RKO (cell line): ENCODE measurements around the gene SLC34A3.
"Not testable (repeated sequence)": the region's sequence is repeated elsewhere in the genome, so short reads cannot be mapped to it uniquely, and the experiment has no call there.

Source experiments
- DNase-seq: peaks from one replicate; pipeline ENCODE4 v3.0.0-alpha.2; 2016; ENCODE audit warnings: low spot score

SLC34A3 gene

DNA sequence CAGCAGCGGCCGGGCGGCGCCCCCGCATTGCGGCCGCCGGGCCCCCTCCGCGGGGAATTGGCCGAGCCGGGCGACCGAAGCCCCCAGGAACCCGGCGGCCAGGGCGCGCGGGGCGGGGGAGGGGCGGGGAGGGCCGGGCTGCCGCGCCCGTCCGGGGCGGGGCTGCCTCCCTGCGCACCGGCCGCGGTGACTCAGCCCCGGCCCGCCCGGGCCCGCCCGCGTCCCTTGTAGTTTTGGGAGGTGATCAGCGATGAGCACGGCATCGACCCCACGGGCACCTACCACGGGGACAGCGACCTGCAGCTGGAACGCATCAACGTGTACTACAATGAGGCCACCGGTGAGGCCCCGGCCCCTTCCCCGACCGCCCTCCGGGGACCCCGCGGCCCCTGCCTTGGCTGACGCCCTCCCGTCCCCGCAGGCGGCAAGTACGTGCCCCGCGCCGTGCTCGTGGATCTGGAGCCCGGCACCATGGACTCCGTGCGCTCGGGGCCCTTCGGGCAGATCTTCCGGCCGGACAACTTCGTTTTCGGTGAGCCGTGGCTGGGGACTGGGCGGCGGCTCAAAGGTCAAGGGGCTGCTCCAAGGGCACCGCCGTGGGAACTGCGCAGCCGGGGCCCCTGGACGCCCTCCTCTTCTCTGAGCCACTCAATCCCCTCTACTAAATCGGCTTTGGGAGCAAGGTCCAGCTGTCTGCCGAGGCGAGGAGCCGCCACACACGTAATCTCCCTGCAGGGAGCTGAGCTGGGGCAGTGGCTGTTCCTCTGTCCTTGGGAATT is 11.0 kb downstream of the SLC34A3 start:
- peak; percentile 84 for DNase-seq

- no peak for DNase-seq
These were observed 11.8 kb downstream of the SLC34A3 start for GRCh38 chr9:137242269-137243203.

DNA sequence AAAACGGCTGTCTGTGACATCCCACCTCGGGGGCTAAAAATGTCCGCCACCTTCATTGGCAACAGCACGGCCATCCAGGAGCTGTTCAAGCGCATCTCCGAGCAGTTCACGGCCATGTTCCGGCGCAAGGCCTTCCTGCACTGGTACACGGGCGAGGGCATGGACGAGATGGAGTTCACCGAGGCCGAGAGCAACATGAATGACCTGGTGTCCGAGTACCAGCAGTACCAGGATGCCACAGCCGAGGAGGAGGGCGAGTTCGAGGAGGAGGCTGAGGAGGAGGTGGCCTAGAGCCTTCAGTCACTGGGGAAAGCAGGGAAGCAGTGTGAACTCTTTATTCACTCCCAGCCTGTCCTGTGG is 12.5 kb downstream of the SLC34A3 start:
- not testable (repeated sequence) for DNase-seq

DNA sequence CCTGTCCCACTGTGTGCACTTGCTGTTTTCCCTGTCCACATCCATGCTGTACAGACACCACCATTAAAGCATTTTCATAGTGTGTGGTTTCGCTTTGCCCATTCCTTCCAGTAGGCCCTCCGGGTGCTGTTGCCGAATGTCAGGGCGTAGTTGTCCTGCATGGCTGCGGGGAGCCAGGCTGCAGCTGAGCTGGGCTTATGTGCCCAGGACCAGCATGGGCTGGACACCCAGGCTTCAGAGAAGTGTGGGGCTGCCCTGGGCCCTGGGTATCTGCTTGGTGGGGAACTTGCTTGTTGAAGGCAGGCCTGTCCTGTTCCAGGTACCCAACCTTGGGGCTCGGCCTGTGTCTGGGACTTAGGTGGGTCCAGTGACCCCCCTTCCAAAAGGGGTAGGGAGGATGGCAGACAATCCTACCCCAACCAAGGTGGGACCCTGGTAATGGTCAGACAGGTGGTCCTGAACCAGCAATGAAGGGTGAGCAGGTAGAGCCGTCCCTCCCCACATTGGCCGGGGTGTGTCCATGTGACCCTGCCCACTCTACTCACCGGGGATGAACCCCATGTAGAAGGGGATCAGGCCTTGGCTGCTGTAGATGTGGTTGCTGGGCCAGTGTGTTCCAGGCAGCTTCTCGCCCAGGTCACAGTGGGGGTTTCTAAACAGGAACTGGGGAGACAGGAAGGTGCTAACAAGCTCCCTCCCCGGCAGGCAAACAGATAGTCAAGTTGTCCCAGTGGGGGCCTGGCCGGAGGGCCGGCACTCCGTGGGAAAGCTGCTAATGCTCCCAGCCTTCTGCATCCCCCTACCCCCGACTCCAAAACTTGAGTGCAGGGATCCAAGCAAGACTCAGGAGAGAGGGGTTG is 13.2 kb downstream of the SLC34A3 start:
- DNase-seq: peak; percentile 68

DNA sequence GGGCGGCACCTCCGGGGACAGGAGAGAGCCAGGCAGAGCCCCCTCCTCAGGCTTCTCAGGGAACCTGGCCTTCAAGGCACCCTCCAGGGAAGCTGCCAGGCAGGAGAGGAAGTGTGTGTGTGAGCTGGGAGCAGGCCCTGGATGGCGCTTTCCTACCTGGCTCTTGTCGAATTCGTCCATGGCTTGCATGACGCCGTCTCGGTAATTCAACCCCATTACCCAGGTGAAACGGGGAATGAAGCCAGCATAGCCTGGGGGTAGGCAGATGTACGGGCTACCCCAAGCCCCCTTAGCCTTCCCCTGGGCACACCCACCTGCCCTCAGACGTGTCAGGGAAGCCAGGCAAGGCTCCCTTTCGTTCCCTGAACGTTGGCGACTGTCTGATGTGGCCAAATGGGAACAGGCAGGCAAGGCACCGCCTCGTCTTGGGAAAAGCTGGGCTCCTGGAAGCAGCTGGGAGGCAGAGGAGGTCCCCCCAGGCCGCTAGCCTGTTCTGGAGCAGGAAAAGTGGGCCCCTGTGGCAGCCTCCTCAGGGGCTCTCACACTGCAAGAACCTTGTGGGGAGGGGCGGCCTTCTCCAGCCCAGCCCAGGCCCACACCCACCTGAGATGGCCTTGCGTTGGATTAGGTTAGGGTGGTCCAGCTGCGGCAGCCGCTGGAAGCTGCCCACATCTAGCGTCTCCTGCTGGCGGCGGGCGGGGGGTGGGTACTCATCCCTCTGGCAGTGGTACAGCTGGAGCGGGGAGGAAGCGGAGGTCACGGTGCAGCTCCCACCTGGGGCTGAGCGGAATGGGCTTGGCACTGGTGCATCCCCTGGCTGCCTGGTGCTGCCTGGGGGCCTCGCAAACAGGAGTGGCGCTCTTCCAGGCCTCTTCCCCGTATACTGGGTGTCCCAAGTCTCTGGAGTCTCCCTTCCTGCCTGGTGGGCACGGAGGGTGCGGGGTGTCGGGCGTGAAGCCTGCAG is 14.1 kb downstream of the SLC34A3 start:
- DNase-seq: no peak

DNA sequence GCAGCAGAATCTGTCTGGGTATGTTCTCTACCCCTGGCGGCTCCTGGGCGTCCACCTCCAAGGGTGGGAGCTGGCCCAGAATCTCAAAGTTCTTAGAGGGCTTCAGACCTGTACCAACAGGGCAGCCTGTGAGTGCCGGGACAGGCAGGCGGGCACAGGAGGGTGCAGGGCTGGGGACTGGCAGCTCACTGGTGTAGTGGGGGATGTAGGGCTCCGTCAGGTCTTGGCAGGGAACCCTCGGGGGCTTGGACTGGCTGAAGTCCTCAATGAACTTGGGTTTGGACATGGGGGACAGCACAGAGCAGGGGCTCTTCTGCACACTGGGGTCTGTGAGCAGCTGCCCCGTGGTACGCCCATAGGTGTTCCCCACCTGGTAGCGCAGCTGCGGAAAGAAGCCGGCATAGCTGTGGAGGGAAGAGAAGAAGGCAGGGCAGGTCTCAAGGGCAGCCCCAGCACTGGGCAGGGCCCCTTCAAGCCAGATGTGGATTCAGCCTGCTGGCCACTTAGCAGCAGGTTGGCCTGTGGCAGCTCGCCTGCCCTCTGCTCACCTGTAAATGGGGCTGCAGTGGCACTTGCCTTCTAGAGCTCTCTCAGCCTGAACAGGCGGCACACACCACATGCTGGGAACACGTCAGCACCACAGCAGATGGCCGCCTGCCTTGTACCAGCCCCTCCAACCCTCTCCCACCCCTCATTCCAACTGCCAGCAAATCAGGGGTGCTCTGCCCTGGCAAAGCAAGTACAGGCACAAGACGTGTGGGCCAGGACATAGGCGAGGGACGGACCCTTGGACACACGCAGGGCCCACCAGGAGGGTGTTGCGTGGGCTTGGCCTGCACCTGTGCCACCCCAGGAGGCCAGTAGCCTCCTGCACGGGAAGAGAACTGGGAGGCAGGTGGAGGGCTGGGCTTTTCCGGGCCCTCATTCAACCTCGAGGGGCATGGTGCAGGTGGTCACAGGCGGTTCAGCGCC is 15.0 kb downstream of the SLC34A3 start:
- DNase-seq: no peak

GRCh38 chr9:137247135-137247915 is 16.6 kb downstream of the SLC34A3 start:
- DNase-seq: no peak

DNA sequence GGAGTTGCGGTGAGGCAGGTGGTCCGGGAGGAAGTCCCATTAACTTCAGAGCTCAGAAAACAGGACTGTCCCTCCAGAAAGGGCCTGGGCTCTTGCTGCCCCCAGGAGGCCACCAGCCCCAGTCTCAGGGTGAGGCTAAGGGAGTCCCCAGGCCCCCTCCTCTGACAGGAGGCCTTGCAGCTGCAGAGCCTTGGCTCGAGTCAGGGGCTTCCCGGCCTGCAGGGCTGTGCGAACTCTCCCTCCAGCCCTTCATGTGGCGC is 17.1 kb downstream of the SLC34A3 start:
- no peak for DNase-seq

DNA sequence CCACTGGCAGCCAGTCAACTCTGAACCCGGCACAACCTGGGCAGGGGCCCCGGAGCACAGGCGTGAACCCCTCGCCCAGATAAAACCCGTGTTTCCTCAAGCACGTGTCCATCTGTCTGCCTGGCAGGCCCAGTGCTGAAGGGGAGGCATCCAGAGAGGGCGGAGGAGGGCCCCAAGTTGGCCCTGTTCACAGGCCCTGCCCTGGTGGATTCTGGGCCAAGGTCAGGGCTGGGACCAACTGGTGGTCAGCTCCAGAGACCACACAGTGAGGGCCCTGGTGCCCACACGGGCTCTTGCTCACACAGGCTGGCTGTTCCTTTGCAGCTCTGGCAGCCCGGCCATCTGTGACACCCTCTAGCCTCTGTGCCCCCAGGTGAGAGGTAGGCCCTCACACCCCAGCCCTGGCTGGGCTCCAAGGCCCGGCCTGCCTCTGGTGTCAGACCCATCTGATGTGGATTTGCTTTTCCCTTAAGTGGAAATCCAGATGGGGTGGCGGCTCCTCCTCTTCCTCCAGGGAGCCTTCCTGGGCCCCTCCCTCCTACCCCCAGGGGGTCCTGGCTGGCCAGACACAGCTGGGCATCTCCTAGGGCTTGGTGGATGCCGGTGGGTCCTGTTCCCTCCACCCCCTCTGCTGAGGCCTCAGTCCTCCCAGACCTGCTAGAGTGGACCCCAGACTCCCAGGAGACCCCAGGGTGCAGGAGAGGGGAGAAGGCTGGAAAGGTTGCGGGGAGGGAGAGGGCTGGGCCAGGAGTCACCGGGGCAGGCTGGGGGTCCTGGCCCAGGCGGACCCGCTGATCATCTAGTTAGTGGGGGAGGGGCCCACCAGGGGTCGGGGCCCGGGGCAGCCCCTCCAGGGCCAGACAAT is 19.9 kb downstream of the SLC34A3 start:
- DNase-seq: no peak

DNA sequence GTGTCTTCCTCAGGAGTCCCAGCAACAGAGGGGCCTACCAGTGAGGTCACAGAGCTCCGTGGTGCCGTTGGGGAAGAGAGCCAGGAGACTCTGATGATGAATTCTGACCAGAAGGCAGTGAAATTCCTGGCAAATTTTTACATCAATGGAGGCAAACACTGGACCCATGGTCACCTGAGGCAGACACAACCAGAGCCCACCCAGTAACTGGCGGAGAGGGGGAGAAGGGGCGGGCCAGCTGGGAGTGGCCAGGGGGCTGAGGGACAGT is 20.4 kb downstream of the SLC34A3 start, which contains the start of gene STPG3:
TSS of gene STPG3 (plus strand) at position 93 of the 268 bp plus-strand sequence. CDS start at position 94, 1 bp downstream.
- no peak for DNase-seq

- no peak for DNase-seq
These were observed 21.0 kb downstream of the SLC34A3 start for GRCh38 chr9:137251490-137252268.

DNA sequence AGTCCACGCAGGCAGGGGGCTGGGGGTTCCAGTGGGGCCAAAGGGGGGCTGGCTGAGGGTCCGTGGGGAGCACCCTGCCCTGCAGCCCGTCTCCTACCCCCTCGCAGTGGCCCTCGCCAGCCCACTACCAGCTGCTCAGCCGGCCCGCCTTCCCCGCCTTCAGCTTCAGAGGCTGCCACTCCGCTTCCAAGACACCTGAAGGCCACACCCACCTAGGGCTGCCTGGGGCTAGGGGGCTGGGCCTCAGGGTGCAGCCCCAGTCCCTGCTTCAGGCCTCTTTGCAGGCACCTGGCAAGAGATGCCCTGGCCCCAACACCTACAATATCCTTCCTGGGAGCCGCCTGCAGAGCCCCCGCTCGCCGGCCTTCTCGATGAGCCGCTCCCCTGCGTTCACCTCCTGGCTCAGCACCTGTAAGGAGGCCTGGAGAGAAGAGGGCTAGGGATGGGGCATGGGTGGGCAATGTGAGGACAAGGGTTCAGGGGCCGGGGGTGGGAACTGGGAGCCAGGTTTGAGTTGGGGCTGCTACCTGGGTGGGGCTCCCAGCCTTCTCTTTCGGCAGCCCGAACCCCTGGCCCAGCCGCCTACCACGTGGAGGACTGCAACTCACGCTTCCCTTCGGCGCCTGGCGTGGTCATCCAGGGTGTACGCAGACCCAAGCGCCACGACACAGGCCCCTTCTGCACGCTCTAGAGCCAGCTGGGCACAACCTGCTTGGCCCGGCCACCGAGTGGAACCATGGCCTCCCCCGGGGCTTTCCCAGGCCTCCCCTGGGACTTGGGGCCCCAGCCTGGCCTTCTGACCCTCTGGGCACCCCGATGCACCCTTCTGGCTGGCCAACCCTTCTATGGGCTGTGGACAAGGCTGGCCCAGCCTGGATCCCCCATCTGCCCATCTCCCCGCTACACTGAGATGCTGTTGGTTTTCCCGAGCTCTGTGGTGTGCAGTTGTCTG is 22.1 kb downstream of the SLC34A3 start:
- DNase-seq: no peak

DNA sequence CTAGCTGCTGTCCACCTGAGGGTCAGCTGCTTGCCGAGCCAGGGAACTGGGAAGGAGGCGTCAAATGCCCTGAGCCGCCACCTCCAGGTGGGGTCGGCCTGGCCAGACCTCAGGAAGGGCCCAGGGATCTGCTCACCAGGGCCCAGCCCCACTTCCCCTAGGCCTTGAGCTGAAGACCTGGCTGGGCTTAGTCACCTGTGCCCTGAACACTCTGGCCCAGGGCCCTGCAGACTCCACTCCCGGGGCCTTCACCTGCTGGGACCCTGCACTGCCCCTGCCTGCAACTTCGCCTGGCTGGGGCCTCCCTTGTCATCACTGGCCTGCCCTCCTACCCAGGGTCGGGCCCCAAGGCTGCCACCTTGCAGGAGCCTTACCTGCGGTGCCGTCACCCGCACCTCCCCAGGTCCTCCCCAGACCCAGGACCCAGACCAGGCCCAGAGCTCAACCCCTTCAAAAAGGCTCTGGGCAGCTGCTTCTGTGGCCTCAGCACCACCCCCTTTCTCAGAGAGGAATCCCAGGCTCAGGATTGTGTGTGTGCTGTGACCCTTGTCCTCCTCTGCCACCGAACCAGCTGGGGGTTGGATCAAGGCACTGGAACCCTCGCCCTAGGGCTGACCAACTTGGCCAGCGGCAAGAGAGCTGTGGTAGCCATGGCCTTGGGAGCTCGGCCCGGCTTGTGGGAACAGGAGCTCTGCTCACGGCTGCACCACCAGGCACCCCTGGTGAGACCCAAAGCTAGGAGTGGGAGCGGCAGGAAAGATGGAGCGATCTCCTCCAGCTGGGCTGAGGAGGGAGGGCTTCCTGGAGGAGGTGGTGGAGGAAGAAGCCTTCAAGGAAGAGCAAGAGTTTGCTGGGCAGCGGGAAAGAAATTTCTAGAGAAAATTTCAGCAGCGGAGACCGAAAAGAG is 23.3 kb downstream of the SLC34A3 start:
- no peak for DNase-seq

- DNase-seq: peak; percentile 92
These were observed 24.1 kb downstream of the SLC34A3 start, which contains the start of gene NELFB for GRCh38 chr9:137254624-137255447. Gene NELFB (plus strand): TSS chr9:137255327.
